Natural killer cell treated with Interleukin-12 subunit alpha and Interleukin-12 subunit beta and Interleukin-15 and Interleukin-18, amount 100 ng/mL, for 72 hours (primary cell): ENCODE data around the gene ZSWIM7. TPM values are rescaled to one million over a fixed set of nuclear protein-coding genes. Genes with fewer than 3 reads are reported as not detected.
"Not testable (repeated sequence)": the region's sequence is repeated elsewhere in the genome, so short reads cannot be mapped to it uniquely, and the experiment has no call there.

Experiments used
- ATAC-seq, 2 donors: fragments of 150-1000 bp; cut with Tn5 transposase in 1 of 2; sonication (Bioruptor Pico), chemical (Tn5 transposase) in 1 of 2; 2 replicates each; pipeline ENCODE4 v1.10.0; 2021
- DNase-seq: peaks from one replicate; pipeline ENCODE4 v3.0.0; 2022; ENCODE audit warnings: low spot score
- H3K27ac Mint-ChIP-seq, 2 donors: 1 replicate in 1 of 2; 2 replicates in 1 of 2; pipeline ENCODE4 v1.8.0; 2022; ENCODE audit warnings: mixed read lengths in 2 of 2, mild to moderate bottlenecking in 1 of 2, moderate library complexity in 1 of 2
- H3K27me3 Mint-ChIP-seq, 2 donors: 1 replicate in 1 of 2; 2 replicates in 1 of 2; pipeline ENCODE4 v1.8.0; 2022; ENCODE audit warnings: mixed read lengths in 2 of 2
- H3K36me3 Mint-ChIP-seq: one replicate; pipeline ENCODE4 v1.8.0; 2022; ENCODE audit warnings: mixed read lengths
- H3K4me1 Mint-ChIP-seq, 2 donors: 1 replicate in 1 of 2; 2 replicates in 1 of 2; pipeline ENCODE4 v1.8.0; 2022; ENCODE audit warnings: low read depth in 2 of 2, mixed read lengths in 2 of 2, mild to moderate bottlenecking in 1 of 2
- H3K4me3 Mint-ChIP-seq: one replicate; pipeline ENCODE4 v1.8.0; 2022; ENCODE audit warnings: mixed read lengths
- H3K9me3 Mint-ChIP-seq: 2 replicates; pipeline ENCODE4 v1.8.0; 2022; ENCODE audit warnings: mixed read lengths
- total RNA-seq, 2 donors: library from RNA; stranded (reverse); gene quantifications; one replicate each; pipeline ENCODE4 v1.2.3, GENCODE V29; 2022

The ZSWIM7 gene
- total RNA-seq, 2 donors from 2014 or later, result 6.9 to 12.1 TPM

DNA sequence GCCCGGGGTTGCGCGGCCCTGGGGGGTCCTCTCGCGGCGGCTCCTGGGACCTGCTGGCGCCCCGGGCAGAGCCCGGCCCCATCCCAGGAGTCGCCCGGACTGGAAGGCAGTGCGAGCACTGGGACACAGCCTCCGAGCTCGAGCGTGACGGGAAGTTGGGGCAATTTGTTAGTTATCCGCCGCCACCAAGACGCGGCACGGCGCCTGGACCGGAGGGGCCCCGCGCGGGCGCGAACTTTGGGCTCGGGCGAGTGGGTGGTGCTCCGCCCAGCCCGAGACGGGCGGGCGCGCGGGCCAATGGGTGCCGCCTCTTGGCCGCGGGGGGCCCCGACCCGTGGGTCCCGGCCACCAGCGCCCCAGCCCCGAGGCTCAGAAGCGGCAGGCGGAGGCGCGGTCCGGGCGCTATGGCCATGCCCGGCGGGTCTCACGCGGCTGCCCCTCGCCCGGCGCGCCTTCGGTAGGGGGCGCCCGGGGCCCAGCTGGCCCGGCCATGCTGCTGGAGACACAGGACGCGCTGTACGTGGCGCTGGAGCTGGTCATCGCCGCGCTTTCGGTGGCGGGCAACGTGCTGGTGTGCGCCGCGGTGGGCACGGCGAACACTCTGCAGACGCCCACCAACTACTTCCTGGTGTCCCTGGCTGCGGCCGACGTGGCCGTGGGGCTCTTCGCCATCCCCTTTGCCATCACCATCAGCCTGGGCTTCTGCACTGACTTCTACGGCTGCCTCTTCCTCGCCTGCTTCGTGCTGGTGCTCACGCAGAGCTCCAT is 54.6 kb downstream of the ZSWIM7 start, which contains the start of gene ADORA2B:
Gene ADORA2B (plus strand): TSS at position 372 of the 768 bp plus-strand sequence. CDS start 119 bp downstream, at position 491.
- Mint-ChIP-seq H3K27ac (no peak within 1 kb of the TSS), H3K4me3 (peak within 1 kb of the TSS; percentile 89), H3K4me1 (peaks cover 12 to 16% of the 10 kb centered on the region in 2 donors), H3K9me3 (no peaks in the 10 kb centered on the region), H3K36me3 (no peaks in the 10 kb centered on the region), H3K27me3 (peaks cover 31 to 37% of the 10 kb centered on the region in 2 donors)
- DNase-seq (peak; percentile 72), ATAC-seq (peak; percentile 79 to 88)

DNA sequence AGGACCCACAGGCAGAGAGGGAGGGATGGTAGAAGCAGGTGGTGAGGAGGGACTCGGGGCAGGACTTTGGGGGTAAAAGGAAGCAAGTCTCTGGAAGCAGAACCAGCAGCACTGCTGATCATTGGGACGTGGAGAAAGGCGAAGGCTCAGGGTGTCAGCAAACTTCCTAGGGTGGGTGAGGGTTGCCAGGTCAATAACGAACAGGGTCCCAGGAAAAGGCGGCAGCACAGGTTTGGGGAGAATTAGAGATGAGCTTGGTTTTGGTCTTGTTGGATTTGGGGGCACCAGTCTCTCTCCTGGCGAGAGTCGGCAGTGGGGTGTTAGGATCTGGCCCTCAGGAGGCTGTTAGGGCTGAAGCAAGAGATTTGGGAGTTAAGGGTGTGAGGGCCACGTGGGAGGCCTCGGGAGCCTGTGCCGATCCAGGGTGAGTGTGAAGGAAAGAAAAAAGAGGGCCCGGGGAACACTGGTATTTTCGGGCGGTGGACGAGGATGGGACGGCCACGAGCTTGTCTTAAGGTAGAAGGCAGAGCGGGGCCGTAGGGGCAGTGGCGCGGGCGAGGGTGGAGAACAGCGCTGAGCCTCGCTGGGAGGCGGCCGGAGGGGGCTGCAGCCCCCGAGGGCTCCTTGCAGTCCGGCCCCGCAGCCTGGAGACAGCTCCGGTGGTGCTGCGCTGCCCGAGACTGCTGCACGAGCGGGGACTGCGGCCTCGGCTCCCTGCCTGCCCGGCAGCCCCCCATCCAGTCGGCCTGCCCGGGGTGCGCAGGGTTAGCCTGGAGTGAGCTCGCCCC is 55.3 kb downstream of the ZSWIM7 start:
- H3K9me3 Mint-ChIP-seq, result no peaks in the 10 kb centered on the region
- H3K4me3 Mint-ChIP-seq, result peak overlapping the region; percentile 89
- H3K27ac Mint-ChIP-seq, result no peak overlapping the region
- no peaks in the 10 kb centered on the region for H3K36me3 Mint-ChIP-seq
- ATAC-seq (no peak), DNase-seq (no peak)
- H3K27me3 Mint-ChIP-seq, result peaks cover 31 to 37% of the 10 kb centered on the region in 2 donors
- H3K4me1 Mint-ChIP-seq, result peaks cover 12 to 16% of the 10 kb centered on the region in 2 donors

DNA sequence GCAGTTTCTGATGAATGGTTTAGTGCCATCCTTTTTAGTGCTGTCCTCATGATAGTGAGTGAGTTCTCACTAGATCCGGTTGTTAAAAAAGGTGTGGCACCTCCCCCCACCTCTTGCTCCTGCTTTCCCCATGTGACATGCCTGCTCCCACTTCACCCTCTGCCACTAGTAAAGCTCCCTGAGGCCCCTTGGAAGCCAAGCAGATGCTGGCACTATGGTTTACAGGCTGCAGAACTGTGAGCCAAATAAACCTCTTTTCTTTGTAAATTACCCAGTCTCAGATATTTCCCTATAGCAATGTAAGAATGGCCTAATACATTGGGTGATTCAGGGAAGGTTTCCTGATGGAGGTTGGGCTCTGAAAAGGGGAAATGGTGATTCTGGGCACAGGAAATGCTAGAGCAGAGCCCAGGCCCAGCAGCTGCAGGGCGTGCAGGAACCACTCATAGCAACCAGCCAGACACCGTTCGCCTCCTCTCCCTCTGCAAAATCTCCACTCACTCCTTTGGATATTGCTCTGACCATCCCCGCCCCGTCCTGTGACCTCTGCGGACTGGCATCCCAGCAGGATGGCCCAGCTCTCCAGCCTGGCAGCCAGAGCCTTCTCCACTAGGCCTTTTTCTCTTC is 57.2 kb downstream of the ZSWIM7 start:
- no peaks in the 10 kb centered on the region for H3K36me3 Mint-ChIP-seq
- H3K9me3 Mint-ChIP-seq, result no peaks in the 10 kb centered on the region
- peaks cover 31 to 37% of the 10 kb centered on the region in 2 donors for H3K27me3 Mint-ChIP-seq
- no peak for ATAC-seq
- no peak overlapping the region for H3K27ac Mint-ChIP-seq
- no peak overlapping the region for H3K4me3 Mint-ChIP-seq
- no peak for DNase-seq
- H3K4me1 Mint-ChIP-seq, result peaks cover 12 to 16% of the 10 kb centered on the region in 2 donors

DNA sequence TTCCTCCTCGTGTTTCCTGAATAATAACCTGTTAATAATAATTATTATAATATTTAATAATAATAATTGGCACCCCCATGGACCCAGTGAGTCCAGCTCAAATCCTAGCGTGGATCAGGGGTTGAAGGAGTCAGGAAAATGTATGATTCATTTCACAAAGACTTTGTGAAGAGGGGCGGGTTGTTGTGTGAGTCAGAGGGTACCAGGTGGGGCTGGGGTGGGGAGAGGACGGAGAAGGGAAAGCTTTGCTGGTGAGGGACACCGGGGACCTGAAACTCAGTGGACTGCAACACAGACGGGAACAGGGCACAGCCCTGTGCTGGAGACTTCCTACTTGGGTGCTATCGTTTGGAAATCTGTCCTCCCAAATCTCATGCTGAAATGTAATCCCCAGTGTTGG is 57.7 kb downstream of the ZSWIM7 start:
- H3K27me3 Mint-ChIP-seq, result peaks cover 28 to 32% of the 10 kb centered on the region in 2 donors

DNA sequence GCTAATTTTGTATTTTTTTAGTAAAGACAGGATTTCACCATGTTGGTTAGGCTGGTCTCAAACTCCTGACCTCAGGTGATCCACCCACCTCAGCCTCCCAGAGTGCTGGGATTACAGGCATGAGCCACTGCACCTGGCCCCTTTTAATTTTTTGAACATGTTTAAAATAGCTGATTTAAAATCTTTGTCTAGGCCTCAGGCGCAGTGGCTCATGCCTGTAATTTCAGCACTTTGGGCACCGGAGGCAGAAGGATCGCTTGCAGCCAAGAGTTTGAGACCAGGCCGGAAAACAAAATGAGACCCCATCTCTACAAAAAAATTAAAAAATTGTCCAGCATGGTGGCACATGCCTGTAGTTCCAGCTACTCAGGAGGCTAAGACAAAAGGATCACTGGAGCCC is 63.0 kb downstream of the ZSWIM7 start:
- not testable (repeated sequence) for H3K4me1 Mint-ChIP-seq, H3K9me3 Mint-ChIP-seq, H3K27ac Mint-ChIP-seq, H3K27me3 Mint-ChIP-seq, ATAC-seq, H3K4me3 Mint-ChIP-seq, H3K36me3 Mint-ChIP-seq, DNase-seq

More for the DNA sequence above, 57.7 kb downstream of the ZSWIM7 start:
- ATAC-seq (no peak), DNase-seq (no peak)
- Mint-ChIP-seq H3K4me3 (no peak overlapping the region), H3K4me1 (peaks cover 12 to 16% of the 10 kb centered on the region in 2 donors), H3K9me3 (no peaks in the 10 kb centered on the region), H3K27ac (no peak overlapping the region), H3K36me3 (no peaks in the 10 kb centered on the region)

DNA sequence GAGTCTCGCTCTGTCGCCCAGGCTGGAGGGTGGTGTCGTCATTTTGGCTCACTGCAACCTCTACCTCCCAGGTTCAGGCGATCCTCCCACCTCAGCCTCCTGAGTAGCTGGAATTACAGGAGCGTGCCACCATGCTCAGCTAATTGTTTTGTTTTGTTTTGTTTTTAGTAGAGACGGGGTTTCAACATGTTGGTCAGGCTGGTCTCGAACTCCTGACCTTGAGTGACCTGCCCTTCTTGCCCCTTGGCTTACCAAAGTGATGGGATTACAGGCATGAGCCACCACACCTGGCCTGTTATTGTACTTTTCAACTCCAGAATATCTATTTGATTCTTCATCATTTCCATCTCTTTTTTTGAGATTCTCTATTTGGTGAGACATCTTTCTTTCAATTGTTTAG is 63.6 kb downstream of the ZSWIM7 start:
- Mint-ChIP-seq H3K4me1 (no peaks in the 10 kb centered on the region), H3K27me3 (peaks cover 3 to 10% of the 10 kb centered on the region in 2 donors)
- DNase-seq, result no peak

DNA sequence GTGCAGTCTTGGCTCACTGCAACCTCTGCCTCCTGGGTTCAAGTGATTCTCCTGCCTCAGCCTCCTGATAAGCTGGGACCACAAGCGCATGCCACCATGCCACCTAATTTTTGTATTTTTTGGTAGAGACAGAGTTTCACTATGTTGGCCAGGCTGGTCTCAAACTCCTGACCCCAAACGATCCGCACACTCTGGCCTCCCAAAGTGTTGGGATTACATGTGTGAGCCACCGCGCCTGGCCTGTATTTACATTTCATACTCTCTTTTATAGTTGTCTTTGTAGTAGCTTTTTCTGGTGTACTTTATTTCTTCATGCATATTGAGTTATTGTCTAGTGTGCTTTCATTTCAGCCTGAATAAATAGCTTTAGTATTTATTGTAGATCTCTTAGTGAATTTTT is 64.6 kb downstream of the ZSWIM7 start:
- no peaks in the 10 kb centered on the region for H3K36me3 Mint-ChIP-seq
- H3K4me3 Mint-ChIP-seq, result no peak overlapping the region
- no peaks in the 10 kb centered on the region for H3K4me1 Mint-ChIP-seq
- no peaks in the 10 kb centered on the region for H3K9me3 Mint-ChIP-seq
- H3K27me3 Mint-ChIP-seq, result peaks cover 3 to 10% of the 10 kb centered on the region in 2 donors
- H3K27ac Mint-ChIP-seq, result no peak overlapping the region
- ATAC-seq (no peak), DNase-seq (no peak)

More for the DNA sequence above, 63.6 kb downstream of the ZSWIM7 start:
- Mint-ChIP-seq H3K27ac (no peak overlapping the region), H3K9me3 (no peaks in the 10 kb centered on the region), H3K36me3 (no peaks in the 10 kb centered on the region), H3K4me3 (no peak overlapping the region)
- ATAC-seq, result no peak

DNA sequence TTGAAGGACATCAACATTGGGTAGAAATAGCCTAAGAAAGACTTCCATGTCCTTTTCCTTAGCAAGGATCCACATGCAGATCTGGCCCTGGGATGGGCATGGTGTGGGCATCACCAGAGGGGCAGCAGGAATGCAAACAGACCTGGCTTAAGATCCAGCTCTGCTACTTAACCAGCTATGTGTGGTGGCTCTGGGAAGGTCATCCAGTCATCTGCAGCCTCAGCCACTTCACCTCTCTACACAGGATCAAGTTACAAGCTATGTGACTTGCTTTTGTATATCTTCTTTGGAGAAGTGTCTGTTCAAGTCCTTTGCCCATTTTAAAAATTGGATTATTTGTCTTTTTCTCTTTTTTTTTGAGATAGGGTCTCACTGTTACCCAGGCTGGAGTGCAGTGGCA is 68.1 kb downstream of the ZSWIM7 start:
- Mint-ChIP-seq H3K4me1 (peaks cover 12 to 14% of the 10 kb centered on the region in 2 donors), H3K27me3 (peaks cover 14 to 26% of the 10 kb centered on the region in 2 donors), H3K27ac (no peak overlapping the region), H3K36me3 (no peaks in the 10 kb centered on the region), H3K9me3 (no peaks in the 10 kb centered on the region), H3K4me3 (no peak overlapping the region)
- DNase-seq, result no peak
- ATAC-seq, result no peak

DNA sequence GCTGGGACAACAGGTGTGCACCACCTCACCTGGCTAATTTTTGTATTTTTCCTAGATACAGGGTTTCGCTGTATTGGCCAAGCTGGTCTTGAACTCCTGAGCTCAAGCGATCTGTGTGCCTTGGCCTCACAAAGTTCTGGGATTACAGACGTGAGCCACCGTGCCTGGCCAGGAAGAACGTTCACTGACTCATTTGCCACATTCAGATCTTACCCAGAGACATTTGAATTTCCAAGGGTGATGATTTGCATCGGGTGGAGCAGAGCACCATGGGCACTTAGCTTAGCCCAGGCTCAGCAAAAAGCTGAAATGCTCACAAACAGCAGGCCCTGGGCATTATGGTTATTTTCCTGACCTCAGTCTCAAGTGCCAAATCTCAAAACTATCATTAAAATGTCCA is 69.1 kb downstream of the ZSWIM7 start:
- Mint-ChIP-seq H3K4me1 (peaks cover 12 to 14% of the 10 kb centered on the region in 2 donors), H3K9me3 (no peaks in the 10 kb centered on the region), H3K4me3 (no peak overlapping the region), H3K36me3 (no peaks in the 10 kb centered on the region), H3K27ac (no peak overlapping the region), H3K27me3 (peaks cover 14 to 30% of the 10 kb centered on the region in 2 donors)
- DNase-seq (no peak), ATAC-seq (no peak)

DNA sequence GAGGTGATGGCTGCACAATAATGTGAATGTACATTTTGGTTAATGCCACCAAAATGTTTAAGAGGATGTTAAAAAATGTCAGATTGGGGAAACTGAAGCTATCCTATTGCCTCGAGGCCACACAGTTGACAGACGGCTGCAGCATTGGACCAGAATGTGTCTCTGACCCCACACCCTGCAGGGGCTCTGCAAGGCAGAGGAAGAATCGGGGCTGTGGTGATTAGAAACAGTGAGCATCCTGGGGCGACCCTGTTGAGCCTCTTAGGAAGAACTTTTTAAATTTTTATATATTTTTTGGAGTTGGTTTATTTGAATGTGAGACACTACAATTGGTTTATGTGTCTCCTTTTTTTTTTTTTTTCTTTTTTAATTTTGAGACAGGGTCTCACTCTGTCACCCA is 69.6 kb downstream of the ZSWIM7 start:
- H3K9me3 Mint-ChIP-seq, result no peaks in the 10 kb centered on the region
- no peak overlapping the region for H3K4me3 Mint-ChIP-seq
- H3K27me3 Mint-ChIP-seq, result peaks cover 12 to 25% of the 10 kb centered on the region in 2 donors
- DNase-seq (no peak), ATAC-seq (no peak)
- H3K4me1 Mint-ChIP-seq, result peaks cover 12 to 14% of the 10 kb centered on the region in 2 donors
- H3K36me3 Mint-ChIP-seq, result no peaks in the 10 kb centered on the region
- H3K27ac Mint-ChIP-seq, result no peak overlapping the region

DNA sequence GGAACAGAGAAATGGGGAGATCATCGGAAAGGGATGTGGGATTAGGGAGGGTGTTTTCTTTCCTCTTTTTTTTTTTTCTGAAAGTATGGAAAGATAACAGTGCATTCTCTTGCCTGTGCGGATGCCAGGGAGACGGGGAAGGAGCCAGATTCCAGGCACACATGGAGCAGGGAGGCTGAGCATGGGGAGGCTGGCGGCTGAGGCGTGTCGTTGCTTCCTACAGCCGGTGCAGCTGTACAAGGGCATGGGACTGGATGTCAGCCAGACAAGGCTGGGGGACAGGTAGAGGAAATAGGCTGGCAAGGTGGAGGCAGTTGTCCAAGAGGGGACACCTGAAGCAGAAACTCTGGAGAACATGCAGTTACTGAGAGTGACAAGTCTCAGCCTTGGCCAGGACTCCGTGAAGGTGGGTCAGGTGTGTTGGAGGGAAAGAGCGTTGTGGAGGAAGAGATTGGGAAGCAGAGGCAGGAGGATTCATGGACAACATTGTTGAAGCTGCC is 71.2 kb downstream of the ZSWIM7 start:
- H3K4me3 Mint-ChIP-seq, result peak overlapping the region; percentile 60
- ATAC-seq, result no peak
- peaks cover 12 to 14% of the 10 kb centered on the region in 2 donors for H3K4me1 Mint-ChIP-seq
- peak overlapping the region; percentile 16 to 78 for H3K27ac Mint-ChIP-seq
- H3K36me3 Mint-ChIP-seq, result no peaks in the 10 kb centered on the region
- DNase-seq, result no peak
- peaks cover 11 to 23% of the 10 kb centered on the region in 2 donors for H3K27me3 Mint-ChIP-seq
- H3K9me3 Mint-ChIP-seq, result no peaks in the 10 kb centered on the region
